Vagina (tissue), 2 donors: ENCODE measurements around the gene EGFL6. TPM values are rescaled to one million over a fixed set of nuclear protein-coding genes. Genes with fewer than 3 reads are reported as not detected.
"Not testable (repeated sequence)": the region's sequence is repeated elsewhere in the genome, so short reads cannot be mapped to it uniquely, and the experiment has no call there.

Experiments
- DNase-seq, 2 donors: peaks; one replicate each; pipeline ENCODE4 v3.0.0-alpha.2; 2017; ENCODE audit errors: extremely low spot score in 2 of 2
- H3K27ac ChIP-seq: fragments of 200-600 bp; sonication (generic); one replicate; pipeline ENCODE4 v1.5.1; 2019
- H3K27me3 ChIP-seq: fragments of 200-600 bp; sonication (generic); one replicate; pipeline ENCODE4 v1.5.1; 2019
- H3K36me3 ChIP-seq, 2 donors: fragments of 200-600 bp; sonication (generic); one replicate each; pipeline ENCODE4 v1.5.1; 2017 to 2019
- H3K4me1 ChIP-seq: fragments of 200-600 bp; sonication (generic); one replicate; pipeline ENCODE4 v1.5.1; 2019
- H3K4me3 ChIP-seq, 2 donors: fragments of 200-600 bp; sonication (generic); 1 replicate in 1 of 2; 2 replicates in 1 of 2; pipeline ENCODE4 v1.5.1; 2016 to 2019
- H3K9me3 ChIP-seq: fragments of 200-600 bp; sonication (generic); one replicate; pipeline ENCODE4 v1.5.1; 2019
- POLR2A ChIP-seq, 2 donors: fragments of 450-650 bp; IDR thresholded peaks; one replicate each; pipeline ENCODE4 v1.6.1; 2017; ENCODE audit warnings: antibody characterized with exemption in 2 of 2, mild to moderate bottlenecking in 2 of 2, moderate library complexity in 2 of 2
- POLR2AphosphoS5 ChIP-seq, 2 donors: sonication (generic); formaldehyde crosslinking; IDR thresholded peaks; one replicate each; pipeline ENCODE4 v1.9.0; 2017; ENCODE audit warnings: antibody characterized with exemption in 2 of 2, mild to moderate bottlenecking in 2 of 2, low read depth in 1 of 2; ENCODE audit not compliant: insufficient read depth in 1 of 2
- intact Hi-C: fragments of 100-400 bp; cut with DNase I; formaldehyde crosslinking; loops from one replicate; pipeline ENCODE4 v1.15.1; 2023
- microRNA-seq: library from miRNA; unstranded; fragments of <30 nt; microRNA quantifications from one replicate; pipeline ENCODE4, GENCODE V29; 2017; ENCODE audit warnings: borderline number of aligned reads, borderline replicate concordance
- total RNA-seq: library from RNA; depleted of rRNA; stranded (reverse); fragments of >200 nt; gene quantifications from one replicate; pipeline ENCODE4 v1.2.3, GENCODE V29; 2016
- TF ChIP-seq, protein P1 (sequence below), 3 experiments: fragments of 450-650 bp in 2 of 3; fragments of 200-600 bp in 1 of 3; sonication (generic) in 1 of 3; IDR thresholded peaks; one replicate each; pipeline ENCODE4 v1.5.1; 2017 to 2019; ENCODE audit warnings: antibody characterized with exemption in 3 of 3, mild to moderate bottlenecking in 2 of 3, moderate library complexity in 2 of 3

EGFL6 gene
- total RNA-seq, 1 donor from 2014 or later: 0.98 TPM

DNA sequence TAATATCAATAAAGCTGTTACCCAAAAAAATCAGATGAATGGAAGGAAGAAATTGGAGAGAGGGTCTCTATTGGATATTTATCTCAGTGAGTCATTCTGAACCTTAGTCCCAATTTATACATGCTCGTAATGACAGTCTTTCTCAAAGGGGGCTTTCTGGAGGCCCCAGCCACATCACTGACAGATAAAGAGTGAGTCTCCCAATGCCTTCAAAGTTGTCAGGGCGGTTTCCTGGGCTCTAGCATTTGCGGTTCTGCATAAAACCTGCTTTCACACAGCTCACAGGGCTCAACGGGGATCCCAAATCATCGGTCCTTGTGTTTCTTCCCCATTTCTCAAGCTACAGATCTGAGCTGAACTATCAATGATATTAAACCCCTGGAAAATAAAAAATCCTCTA, 100.8 kb downstream of the EGFL6 start:
- no peak for DNase-seq
- no peak overlapping the region for H3K4me3 ChIP-seq
- no peaks in the 10 kb centered on the region for H3K36me3 ChIP-seq
- intact Hi-C loops: no loop called here
- H3K27ac ChIP-seq: no peak overlapping the region
- H3K4me1 ChIP-seq: peaks cover 5% of the 10 kb centered on the region
- TF ChIP-seq, protein P1, sequence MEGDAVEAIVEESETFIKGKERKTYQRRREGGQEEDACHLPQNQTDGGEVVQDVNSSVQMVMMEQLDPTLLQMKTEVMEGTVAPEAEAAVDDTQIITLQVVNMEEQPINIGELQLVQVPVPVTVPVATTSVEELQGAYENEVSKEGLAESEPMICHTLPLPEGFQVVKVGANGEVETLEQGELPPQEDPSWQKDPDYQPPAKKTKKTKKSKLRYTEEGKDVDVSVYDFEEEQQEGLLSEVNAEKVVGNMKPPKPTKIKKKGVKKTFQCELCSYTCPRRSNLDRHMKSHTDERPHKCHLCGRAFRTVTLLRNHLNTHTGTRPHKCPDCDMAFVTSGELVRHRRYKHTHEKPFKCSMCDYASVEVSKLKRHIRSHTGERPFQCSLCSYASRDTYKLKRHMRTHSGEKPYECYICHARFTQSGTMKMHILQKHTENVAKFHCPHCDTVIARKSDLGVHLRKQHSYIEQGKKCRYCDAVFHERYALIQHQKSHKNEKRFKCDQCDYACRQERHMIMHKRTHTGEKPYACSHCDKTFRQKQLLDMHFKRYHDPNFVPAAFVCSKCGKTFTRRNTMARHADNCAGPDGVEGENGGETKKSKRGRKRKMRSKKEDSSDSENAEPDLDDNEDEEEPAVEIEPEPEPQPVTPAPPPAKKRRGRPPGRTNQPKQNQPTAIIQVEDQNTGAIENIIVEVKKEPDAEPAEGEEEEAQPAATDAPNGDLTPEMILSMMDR (IDR thresholded peaks at IDR 0.05): no peak
- TF ChIP-seq POLR2AphosphoS5 (IDR thresholded peaks at IDR 0.05; ENCODE audit: insufficient read depth in 1 of 2, low read depth in 1 of 2) (no peak), POLR2A (IDR thresholded peaks at IDR 0.05) (no peak)
- H3K27me3 ChIP-seq: no peaks in the 10 kb centered on the region
- H3K9me3 ChIP-seq: no peaks in the 10 kb centered on the region

DNA sequence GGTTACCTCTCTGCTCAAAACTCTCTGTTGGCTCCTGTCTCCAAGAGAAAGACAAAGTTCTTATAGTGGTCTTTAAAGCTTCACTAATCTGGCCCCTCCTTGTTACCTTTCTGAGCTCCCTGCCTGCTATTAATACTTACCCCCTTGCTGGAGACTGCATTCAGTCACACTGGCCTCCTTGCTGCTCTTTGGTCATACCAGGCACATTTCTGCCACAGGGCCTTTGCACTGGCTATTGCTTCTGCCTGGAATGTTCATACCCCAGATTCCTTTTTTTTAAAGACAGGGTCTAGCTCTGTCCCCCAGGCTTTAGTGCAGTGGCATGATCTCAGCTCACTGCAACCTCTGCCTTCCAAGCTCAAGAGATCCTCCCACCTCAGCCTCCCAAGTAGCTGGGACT, 103.6 kb downstream of the EGFL6 start:
- intact Hi-C loops: no loop called here
- TF ChIP-seq POLR2AphosphoS5 (IDR thresholded peaks at IDR 0.05; ENCODE audit: insufficient read depth in 1 of 2, low read depth in 1 of 2) (no peak), POLR2A (IDR thresholded peaks at IDR 0.05) (no peak)
- TF ChIP-seq, protein P1 (IDR thresholded peaks at IDR 0.05): no peak
- Histone ChIP-seq H3K36me3 (no peaks in the 10 kb centered on the region), H3K4me1 (peaks cover 5% of the 10 kb centered on the region), H3K27me3 (no peaks in the 10 kb centered on the region), H3K9me3 (no peaks in the 10 kb centered on the region), H3K4me3 (no peak overlapping the region), H3K27ac (no peak overlapping the region)
- DNase-seq: no peak

DNA sequence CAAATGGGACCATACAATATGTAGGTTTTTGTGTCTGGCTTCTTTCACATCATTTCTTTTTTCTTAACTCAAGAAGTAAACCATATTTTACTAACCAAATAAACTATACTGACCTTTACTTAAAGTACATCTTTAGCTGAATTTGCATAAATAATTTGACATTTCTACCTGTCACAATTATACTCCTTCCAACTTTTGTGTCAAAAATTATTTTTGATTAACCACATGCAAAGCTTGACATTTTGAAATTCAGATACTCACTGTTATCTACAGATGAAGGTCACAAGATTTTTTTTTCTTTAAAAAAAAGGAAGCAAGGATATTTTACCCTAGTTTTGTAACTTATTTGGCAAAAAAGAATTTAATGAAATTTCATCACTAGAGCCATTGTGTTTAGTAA, 107.5 kb downstream of the EGFL6 start:
- no peaks in the 10 kb centered on the region for H3K9me3 ChIP-seq
- no peak for DNase-seq
- H3K4me3 ChIP-seq: no peak overlapping the region
- H3K27ac ChIP-seq: no peak overlapping the region
- no peaks in the 10 kb centered on the region for H3K4me1 ChIP-seq
- TF ChIP-seq POLR2A (IDR thresholded peaks at IDR 0.05): no peak
- TF ChIP-seq POLR2AphosphoS5 (IDR thresholded peaks at IDR 0.05; ENCODE audit: insufficient read depth in 1 of 2, low read depth in 1 of 2): no peak
- TF ChIP-seq, protein P1 (IDR thresholded peaks at IDR 0.05): no peak
- H3K27me3 ChIP-seq: no peaks in the 10 kb centered on the region
- H3K36me3 ChIP-seq: no peaks in the 10 kb centered on the region
- intact Hi-C loops: no loop called here

DNA sequence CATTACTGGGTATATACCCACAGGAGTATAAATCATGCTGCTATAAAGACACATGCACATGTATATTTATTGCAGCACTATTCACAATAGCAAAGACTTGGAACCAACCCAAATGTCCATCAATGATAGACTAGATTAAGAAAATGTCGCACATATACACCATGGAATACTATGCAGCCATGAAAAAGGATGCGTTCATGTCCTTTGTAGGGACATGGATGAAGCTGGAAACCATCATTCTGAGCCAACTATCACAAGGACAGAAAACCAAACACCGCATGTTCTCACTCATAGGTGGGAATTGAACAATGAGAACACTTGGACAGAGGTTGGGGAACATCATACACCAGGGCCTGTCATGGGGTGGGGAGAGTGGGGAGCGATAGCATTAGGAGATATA, 110.3 kb downstream of the EGFL6 start:
- H3K27ac ChIP-seq, H3K36me3 ChIP-seq, H3K27me3 ChIP-seq, intact Hi-C loops, H3K4me1 ChIP-seq, DNase-seq, H3K9me3 ChIP-seq, H3K4me3 ChIP-seq: not testable (repeated sequence)

DNA sequence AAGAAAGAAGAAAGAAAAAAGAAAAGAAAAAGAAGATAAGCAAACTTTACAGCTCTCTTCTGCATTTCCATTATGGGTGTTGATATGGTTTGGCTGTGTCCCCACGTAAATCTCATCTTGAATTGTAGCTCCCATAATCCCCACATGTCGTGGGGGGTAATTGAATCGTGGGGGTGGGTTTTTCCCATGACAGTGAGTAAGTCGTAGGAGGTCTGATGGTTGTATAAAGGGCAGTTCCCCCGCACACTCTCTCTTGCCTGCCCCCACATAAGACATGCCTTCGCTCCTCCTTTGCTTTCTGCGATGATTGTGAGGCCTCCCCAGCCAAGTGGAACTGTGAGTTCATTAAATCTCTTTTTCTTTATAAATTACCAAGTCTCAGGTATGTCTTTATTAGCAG, 112.2 kb downstream of the EGFL6 start:
- intact Hi-C loops: no loop called here
- TF ChIP-seq POLR2A (IDR thresholded peaks at IDR 0.05) (no peak), POLR2AphosphoS5 (IDR thresholded peaks at IDR 0.05; ENCODE audit: insufficient read depth in 1 of 2, low read depth in 1 of 2) (no peak)
- TF ChIP-seq, protein P1 (IDR thresholded peaks at IDR 0.05): no peak
- Histone ChIP-seq H3K9me3 (no peaks in the 10 kb centered on the region), H3K4me1 (no peaks in the 10 kb centered on the region), H3K36me3 (no peaks in the 10 kb centered on the region), H3K4me3 (no peak overlapping the region), H3K27ac (no peak overlapping the region), H3K27me3 (no peaks in the 10 kb centered on the region)
- no peak for DNase-seq

Small RNA genes lying within 50 kb of the gene (microRNA-seq; reads per million reads assigned to microRNA genes)
- gene MIR6086: not detected

Other genes starting within 250 kb of the EGFL6 start
- not detected for gene ATXN3L, start 249.5 kb upstream of the EGFL6 start, total RNA-seq
- gene TCEANC, start 83.5 kb downstream of the EGFL6 start, total RNA-seq: 3.2 TPM
- gene RAB9A, start 119.5 kb downstream of the EGFL6 start, total RNA-seq: 15.0 TPM
- gene TRAPPC2, start 165.0 kb downstream of the EGFL6 start, total RNA-seq: 14.2 TPM
- gene OFD1, start 165.1 kb downstream of the EGFL6 start, total RNA-seq: 49.1 TPM
- gene GPM6B, start 247.5 kb downstream of the EGFL6 start, total RNA-seq: 15.7 TPM